GM18868 (cell line): ENCODE data around the gene MGAT5.

Experiments
- ATAC-seq: cut with Tn5 transposase; IDR thresholded peaks from one replicate; pipeline ENCODE4 v1.9.1; 2021; ENCODE audit warnings: mild to moderate bottlenecking, moderate library complexity; ENCODE audit not compliant: unreplicated experiment

The MGAT5 gene

DNA sequence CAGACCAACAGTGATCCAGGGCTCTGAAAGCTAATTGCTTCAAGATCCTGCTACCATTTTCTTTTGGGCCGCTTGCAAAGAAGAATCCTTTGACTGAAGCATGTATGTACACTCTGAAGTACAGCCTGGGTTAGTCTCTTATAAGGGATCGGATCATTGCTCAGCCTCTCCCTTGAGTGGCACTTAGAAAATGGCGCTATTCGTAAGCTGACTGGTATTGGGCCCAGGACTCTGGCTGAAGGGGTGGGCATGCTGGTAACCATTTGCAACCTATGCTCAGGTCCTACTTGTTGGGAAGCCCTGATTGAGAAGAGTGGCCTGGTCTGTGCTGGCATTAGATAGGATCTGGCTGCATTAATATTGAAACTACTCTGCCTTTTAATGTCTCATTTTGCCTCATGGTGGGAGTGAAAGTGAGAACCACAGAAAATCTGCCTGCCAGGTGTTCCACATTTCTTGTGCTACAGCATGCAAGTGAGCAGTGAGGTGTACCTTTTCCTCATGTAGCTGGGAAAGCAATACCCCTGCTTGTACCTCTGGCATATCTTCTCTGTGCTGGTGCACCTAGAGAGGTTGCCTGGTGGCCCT, 661 bp upstream of the MGAT5 start:
- ATAC-seq = peak; percentile 59

- no peak for ATAC-seq
Observed at GRCh38 chr2:134254824-134255223, 952 bp downstream of the MGAT5 start.

- no peak for ATAC-seq
Observed at GRCh38 chr2:134256956-134257355, 3.1 kb downstream of the MGAT5 start.

- ATAC-seq = no peak
Observed at GRCh38 chr2:134257509-134257908, 3.6 kb downstream of the MGAT5 start.

GRCh38 chr2:134257965-134258683, 4.3 kb downstream of the MGAT5 start:
- ATAC-seq = no peak

- ATAC-seq = peak; percentile 41
Observed at GRCh38 chr2:134258684-134259388, 5.0 kb downstream of the MGAT5 start.

GRCh38 chr2:134259571-134259970, 5.7 kb downstream of the MGAT5 start:
- no peak for ATAC-seq

DNA sequence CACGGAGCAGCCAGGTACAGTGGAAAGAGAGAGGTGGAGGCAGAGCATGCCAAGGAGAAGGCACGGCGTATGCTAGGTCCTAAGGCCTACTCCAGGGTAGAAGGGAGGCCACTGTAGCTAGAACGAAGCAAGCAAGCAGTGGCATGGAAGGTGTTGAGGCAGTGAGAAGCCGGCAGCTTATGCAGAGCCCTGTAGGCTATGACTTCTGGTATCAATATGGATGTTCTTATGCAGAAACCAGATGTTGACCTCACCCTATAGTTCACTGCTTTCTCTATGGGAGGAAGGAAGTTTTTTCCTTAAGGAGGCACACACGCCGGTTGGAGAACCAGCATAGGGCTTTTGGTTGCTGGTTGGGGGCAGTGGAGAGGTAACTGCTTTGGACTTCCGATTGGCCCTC, 6.1 kb downstream of the MGAT5 start:
- no peak for ATAC-seq

GRCh38 chr2:134260713-134261112, 6.8 kb downstream of the MGAT5 start:
- no peak for ATAC-seq

GRCh38 chr2:134261398-134262131, 7.7 kb downstream of the MGAT5 start:
- ATAC-seq = peak; percentile 54

DNA sequence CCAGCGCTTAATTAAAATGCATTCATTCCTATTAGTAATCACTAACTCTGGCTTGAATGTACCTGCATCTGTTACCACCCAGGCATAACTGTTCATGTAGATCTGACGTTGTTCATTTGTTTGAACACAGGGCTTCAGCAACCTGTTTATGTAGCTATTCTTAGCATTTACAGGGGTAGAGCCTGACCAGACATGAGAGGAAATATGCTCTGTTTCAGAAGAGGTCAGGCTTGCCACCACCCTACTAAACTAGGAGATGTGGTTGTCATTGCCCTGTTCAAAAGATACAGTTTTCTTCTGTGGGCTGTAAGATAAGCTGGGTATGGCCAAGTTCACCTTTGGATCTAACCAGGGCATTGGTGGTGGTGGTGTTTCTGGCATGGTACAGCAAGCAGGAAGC, 8.8 kb downstream of the MGAT5 start:
- peak; percentile 51 for ATAC-seq

DNA sequence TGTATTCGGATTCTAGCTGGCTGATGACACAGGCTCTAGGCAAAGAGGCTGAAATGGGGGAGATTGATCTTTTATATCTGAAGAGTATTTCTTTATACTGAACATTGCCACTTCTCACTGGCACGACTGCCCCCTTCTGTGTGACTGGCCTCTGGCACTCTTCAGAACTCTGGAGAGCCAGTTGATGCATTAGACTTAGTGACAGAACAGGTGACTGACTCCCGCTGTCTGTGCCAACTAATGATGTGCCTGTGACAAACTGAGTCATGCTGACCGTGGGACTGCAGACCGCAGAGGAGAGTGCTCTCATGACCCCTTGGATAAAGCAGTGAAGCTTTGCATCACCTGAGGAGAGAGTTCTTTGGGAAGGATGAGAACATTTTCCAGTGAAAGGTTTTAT, 14.4 kb downstream of the MGAT5 start:
- ATAC-seq = no peak

GRCh38 chr2:134269230-134269629, 15.4 kb downstream of the MGAT5 start:
- ATAC-seq = no peak

DNA sequence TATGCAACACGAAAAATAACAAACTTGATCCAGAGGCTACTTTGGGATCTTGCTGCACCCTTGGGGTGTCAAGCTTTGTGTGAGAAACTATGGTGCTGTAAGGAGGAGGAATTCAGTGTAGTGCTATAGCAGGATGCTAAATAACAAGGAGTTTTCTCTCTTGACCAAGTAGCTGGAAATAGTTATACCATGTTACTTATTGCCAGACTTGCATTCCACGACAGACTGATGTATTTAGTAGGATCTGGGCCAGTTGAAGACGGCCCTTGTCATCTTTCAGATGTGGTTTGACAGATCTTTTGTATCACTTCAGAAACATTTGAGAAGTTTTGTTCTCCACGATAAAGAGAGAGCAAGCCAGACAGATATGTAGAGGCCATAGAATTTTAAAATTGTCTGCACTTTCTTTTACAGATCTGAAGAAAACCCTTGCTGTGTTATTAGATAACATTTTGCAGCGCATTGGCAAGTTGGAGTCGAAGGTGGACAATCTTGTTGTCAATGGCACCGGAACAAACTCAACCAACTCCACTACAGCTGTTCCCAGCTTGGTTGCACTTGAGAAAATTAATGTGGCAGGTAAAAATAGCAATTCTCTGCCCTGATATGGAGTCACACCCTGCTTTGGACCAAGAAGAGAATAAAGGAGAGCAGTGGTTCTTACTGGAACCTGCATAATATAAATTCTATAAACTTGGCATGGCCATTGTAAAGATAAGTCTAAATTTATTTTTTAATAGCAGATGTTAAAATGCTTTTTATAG, 16.3 kb downstream of the MGAT5 start:
- no peak for ATAC-seq

GRCh38 chr2:134271758-134272157, 17.9 kb downstream of the MGAT5 start:
- ATAC-seq = peak; percentile 49

DNA sequence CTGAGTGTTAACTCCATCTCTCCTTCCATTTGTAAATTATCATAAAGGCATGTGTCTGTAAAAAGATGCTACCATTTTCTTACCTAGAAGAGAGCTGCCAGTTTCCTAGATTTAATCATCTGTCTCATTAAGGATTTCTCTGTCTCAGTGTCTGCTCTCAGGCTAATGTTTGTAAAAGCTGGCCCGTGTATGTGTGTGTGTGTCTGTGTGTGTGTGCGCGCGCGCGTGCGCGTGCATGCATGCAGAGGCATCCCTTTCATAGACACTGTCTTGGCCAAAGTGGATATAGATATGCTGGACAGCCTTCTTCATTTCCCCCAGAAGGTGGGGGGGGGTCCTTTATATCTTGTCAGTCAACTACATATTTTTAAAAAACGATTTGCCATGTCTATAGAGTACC, 18.9 kb downstream of the MGAT5 start:
- no peak for ATAC-seq

DNA sequence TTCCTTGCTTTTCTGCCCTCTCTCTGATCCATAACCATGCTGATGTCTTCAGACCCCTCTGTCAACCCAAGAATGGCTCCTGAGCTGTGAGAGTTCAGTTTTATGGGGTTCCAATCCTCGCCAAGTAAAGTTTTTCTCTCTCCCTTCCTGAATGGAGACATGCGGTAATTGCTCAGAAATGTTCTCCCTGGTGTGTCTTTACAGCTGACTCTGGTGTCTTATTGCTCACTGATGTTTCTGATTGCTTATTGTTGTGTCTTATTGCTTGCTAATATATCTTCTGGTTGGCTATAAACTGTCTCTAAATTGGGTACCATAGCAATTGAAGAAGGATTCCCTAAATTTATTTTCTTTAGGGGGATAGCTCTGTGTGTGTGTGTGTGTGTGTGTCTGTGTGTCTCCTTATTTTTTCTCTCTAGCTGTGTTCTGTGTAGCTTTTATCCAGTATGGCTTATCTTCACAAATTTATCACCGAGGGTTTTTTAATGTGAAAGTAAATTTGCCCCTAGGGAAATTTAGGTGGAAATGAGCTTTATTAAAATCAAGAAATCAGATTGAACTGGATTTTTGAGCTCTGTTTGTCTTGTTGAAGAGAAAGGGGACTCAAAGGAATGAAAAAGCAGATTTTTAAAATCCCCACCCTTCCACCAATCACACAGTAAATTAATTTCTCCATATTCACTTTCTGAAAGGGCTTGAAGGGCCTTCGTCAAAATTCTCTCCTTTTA, 19.5 kb downstream of the MGAT5 start:
- ATAC-seq = no peak

DNA sequence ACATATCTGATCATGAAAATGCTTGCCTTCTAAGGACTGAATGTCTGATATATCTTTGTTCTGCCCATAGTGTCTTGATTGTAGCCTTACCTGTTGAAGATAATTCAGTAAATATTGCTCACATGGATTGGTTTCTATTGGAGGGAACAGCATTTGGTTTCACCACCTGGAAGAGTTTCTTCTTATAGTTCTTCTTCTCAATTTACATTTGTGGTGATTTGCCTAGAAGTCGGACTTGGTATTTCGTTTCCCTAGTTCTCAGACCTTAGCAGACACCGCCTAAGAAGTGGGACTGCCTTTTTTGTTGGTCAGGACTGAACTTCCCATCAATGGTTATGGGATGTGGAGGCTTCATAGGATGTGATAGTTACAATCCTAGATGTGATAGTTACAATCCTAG, 20.2 kb downstream of the MGAT5 start:
- ATAC-seq = no peak

GRCh38 chr2:134275058-134275862, 21.4 kb downstream of the MGAT5 start:
- ATAC-seq = peak; percentile 76
